KMS-11 (cell line): Measurements from ENCODE around the gene ZNF618.

Source experiments
- H2AFZ ChIP-seq: fragments of 200-600 bp; sonication (generic); 2 replicates; pipeline ENCODE4 v1.6.1; 2016; ENCODE audit warnings: antibody characterized with exemption, mixed run types, low read depth
- H3K27ac ChIP-seq: fragments of 200-600 bp; sonication (generic); 2 replicates; pipeline ENCODE4 v1.6.1; 2016; ENCODE audit warnings: mild to moderate bottlenecking, mixed run types
- H3K27me3 ChIP-seq: fragments of 200-600 bp; sonication (generic); 2 replicates; pipeline ENCODE4 v1.6.1; 2017; ENCODE audit warnings: mild to moderate bottlenecking, low read depth, mixed run types, moderate library complexity; ENCODE audit not compliant: insufficient read depth
- H3K36me3 ChIP-seq: fragments of 200-600 bp; sonication (generic); 2 replicates; pipeline ENCODE4 v1.6.1; 2017; ENCODE audit warnings: mild to moderate bottlenecking, mixed run types; ENCODE audit not compliant: insufficient read depth
- H3K4me1 ChIP-seq: fragments of 200-600 bp; sonication (generic); 2 replicates; pipeline ENCODE4 v1.6.1; 2016; ENCODE audit warnings: mild to moderate bottlenecking, low read depth, mixed run types; ENCODE audit not compliant: poor library complexity, severe bottlenecking
- H3K4me2 ChIP-seq: fragments of 200-600 bp; sonication (generic); 2 replicates; pipeline ENCODE4 v1.7.0; 2016; ENCODE audit warnings: mild to moderate bottlenecking, mixed run types
- H3K4me3 ChIP-seq: fragments of 200-600 bp; sonication (generic); IDR thresholded peaks from 2 replicates; pipeline ENCODE4 v1.6.1; 2017; ENCODE audit warnings: low read depth, low read length, mixed read lengths; ENCODE audit not compliant: insufficient read depth
- H3K79me2 ChIP-seq: fragments of 200-600 bp; sonication (generic); 2 replicates; pipeline ENCODE4 v1.6.1; 2016; ENCODE audit warnings: low read depth, mixed run types; ENCODE audit not compliant: insufficient read depth
- H3K9ac ChIP-seq: fragments of 200-600 bp; sonication (generic); 2 replicates; pipeline ENCODE4 v1.6.1; 2016; ENCODE audit warnings: mild to moderate bottlenecking, mixed run types
- H4K20me1 ChIP-seq: fragments of 200-600 bp; sonication (generic); 2 replicates; pipeline ENCODE4 v1.6.1; 2016; ENCODE audit warnings: mild to moderate bottlenecking, mixed run types; ENCODE audit not compliant: insufficient read depth
- CTCF ChIP-seq: fragments of 200-600 bp; sonication (generic); conservative IDR thresholded peaks from 2 replicates; pipeline ENCODE4 v1.6.1; 2017; ENCODE audit warnings: low read depth, mild to moderate bottlenecking, antibody characterized with exemption, low read length, moderate library complexity, mixed read lengths

The ZNF618 gene

DNA sequence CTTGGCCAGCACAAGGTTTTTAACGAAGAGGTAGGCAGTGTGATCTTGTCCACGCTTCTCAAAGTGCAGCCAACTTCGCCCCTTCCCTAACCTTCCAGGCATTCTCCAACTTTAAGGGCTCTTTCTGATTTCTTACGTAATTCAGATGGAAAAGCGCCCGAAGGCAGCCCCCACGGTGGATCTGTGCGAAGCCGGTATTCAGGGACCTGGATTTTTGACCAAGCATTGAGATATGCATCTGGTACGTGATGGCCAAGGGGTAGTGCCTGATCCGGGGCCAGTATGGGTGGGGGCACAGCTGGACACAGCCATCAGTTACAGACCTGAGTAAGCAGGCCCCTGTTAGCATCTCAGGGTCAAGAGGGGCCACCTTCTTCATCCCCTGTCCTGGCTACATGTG lies 122.0 kb downstream of the ZNF618 start:
- no peaks in the 10 kb centered on the region for H3K36me3 ChIP-seq
- H3K4me3 ChIP-seq: no peak overlapping the region

DNA sequence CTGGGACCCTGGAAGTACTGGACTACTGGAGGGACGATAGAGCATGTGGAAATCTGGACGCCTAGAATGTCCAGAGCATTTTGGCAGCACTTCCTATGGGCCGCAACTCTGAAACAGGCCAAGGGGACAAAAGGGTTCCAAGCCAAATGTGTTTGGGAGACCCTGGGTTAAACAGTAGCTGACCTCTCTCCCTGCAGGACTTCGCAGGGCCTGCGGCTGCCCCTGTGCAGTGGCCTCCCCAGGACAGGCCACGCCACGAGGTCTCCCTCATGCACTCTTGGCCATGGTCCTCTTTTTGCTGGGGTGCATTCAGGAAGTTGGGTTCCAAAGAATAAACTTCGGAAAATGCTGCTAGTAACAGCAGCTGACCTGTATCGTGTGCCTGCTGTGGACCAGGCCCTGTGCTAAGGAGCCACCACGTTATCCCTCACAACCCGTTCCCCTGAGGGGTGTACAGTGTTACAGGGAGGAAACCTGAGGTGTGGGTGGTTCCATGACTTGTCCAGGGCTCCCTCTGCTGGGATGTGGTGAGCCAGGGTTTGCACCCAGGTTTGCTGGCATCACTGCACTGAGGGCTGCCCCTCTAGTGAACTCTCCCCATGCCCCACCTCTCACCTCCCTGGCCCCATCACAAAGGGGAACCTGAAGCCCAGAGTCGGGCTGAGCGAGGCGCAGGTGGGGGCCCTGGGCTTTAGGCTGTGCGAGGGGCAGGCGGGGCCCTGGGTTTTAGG lies 122.6 kb downstream of the ZNF618 start:
- Histone ChIP-seq H3K36me3 (no peaks in the 10 kb centered on the region), H4K20me1 (no peaks in the 10 kb centered on the region), H3K9ac (no peak overlapping the region), H3K79me2 (no peaks in the 10 kb centered on the region), H3K27me3 (no peaks in the 10 kb centered on the region), H3K4me1 (no peaks in the 10 kb centered on the region), H3K4me2 (no peak overlapping the region), H3K27ac (no peak overlapping the region), H2AFZ (no peak overlapping the region), H3K4me3 (no peak overlapping the region)
- no peak for TF ChIP-seq CTCF

More for the DNA sequence above, 122.0 kb downstream of the ZNF618 start:
- H3K4me2 ChIP-seq: no peak overlapping the region
- H3K79me2 ChIP-seq: no peaks in the 10 kb centered on the region
- no peak overlapping the region for H3K27ac ChIP-seq
- H3K4me1 ChIP-seq: no peaks in the 10 kb centered on the region
- no peak overlapping the region for H2AFZ ChIP-seq
- no peak for TF ChIP-seq CTCF
- H3K27me3 ChIP-seq: no peaks in the 10 kb centered on the region
- H4K20me1 ChIP-seq: no peaks in the 10 kb centered on the region
- no peak overlapping the region for H3K9ac ChIP-seq

DNA sequence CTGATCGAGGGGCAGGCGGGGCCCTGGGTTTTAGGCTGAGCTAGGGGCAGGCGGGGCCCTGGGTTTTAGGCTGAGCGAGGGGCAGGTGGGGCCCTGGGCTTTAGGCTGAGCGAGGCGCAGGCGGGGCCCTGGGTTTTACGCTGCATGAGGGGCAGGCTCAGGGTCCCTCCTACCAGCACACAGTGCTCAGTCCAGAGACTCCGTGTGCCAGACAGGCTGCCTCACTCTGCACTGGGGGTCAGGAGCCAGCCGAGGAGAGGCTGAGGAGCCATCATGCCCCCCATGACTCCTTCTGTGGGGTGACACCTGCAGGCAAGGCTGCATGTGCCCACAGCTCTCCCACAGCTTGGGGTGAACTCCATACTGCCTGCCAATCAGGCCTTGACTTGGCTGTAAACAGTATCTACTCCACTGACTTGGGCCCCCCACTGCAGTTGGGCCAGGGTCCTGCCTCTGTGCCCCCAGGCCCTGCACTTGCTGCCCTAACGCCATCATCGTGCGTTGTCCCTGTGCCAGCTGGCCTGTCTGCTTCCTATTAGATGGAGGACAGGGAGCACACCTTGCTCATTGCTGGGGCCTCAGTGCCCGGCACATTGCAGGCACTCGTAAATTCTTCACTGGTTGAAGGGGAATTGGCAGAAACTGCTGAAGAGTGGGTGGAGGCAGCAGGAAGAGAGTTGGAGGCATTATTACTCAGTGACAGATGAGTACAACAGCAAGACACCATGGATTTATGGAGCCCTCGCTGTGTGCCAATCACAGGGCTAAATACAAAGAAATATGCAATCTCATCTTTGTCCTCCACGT lies 123.3 kb downstream of the ZNF618 start:
- Histone ChIP-seq H2AFZ (no peak overlapping the region), H3K4me1 (no peaks in the 10 kb centered on the region), H3K4me3 (no peak overlapping the region), H3K36me3 (no peaks in the 10 kb centered on the region), H3K9ac (no peak overlapping the region), H3K27me3 (no peaks in the 10 kb centered on the region), H3K4me2 (no peak overlapping the region), H3K27ac (no peak overlapping the region), H4K20me1 (no peaks in the 10 kb centered on the region), H3K79me2 (no peaks in the 10 kb centered on the region)
- no peak for TF ChIP-seq CTCF

DNA sequence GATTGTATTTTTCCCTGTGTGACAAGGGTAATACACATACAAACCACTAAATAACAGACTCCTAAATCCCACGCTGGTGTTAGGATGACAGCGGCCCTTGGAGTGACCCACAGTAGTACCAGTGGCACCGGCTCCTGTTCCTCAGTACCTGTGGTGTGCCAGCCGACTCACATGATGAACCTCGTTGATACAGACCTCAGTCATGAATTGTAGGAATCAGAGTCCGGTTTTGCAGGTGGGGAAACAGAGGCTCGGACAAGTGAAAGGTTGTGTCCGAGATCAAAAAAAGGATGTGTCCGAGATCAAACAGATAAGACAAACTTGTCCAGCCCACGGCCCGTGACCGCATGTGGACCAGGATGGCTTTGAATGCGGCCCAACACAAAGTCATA lies 124.0 kb downstream of the ZNF618 start:
- Histone ChIP-seq H3K79me2 (no peaks in the 10 kb centered on the region), H3K27me3 (no peaks in the 10 kb centered on the region), H3K36me3 (no peaks in the 10 kb centered on the region), H3K4me3 (no peak overlapping the region), H3K9ac (no peak overlapping the region), H3K4me1 (no peaks in the 10 kb centered on the region), H2AFZ (no peak overlapping the region), H4K20me1 (no peaks in the 10 kb centered on the region), H3K4me2 (no peak overlapping the region), H3K27ac (no peak overlapping the region)
- TF ChIP-seq CTCF: no peak
